AG09319 (cell line): ENCODE results near the gene GHRHR.

Source experiments
- DNase-seq: peaks from one replicate; pipeline ENCODE4 v3.0.0-alpha.2; 2010; ENCODE audit warnings: low read depth; ENCODE audit errors: extremely low read depth
- TF ChIP-seq, protein P1 (sequence below): IDR thresholded peaks from 2 replicates; pipeline ENCODE4 v1.5.1; 2011; ENCODE audit warnings: low read depth, mild to moderate bottlenecking, inconsistent platforms, low read length, moderate library complexity

Gene GHRHR

GRCh38 chr7:31020652-31021051, 56.9 kb downstream of the GHRHR start:
- TF ChIP-seq, protein P1, sequence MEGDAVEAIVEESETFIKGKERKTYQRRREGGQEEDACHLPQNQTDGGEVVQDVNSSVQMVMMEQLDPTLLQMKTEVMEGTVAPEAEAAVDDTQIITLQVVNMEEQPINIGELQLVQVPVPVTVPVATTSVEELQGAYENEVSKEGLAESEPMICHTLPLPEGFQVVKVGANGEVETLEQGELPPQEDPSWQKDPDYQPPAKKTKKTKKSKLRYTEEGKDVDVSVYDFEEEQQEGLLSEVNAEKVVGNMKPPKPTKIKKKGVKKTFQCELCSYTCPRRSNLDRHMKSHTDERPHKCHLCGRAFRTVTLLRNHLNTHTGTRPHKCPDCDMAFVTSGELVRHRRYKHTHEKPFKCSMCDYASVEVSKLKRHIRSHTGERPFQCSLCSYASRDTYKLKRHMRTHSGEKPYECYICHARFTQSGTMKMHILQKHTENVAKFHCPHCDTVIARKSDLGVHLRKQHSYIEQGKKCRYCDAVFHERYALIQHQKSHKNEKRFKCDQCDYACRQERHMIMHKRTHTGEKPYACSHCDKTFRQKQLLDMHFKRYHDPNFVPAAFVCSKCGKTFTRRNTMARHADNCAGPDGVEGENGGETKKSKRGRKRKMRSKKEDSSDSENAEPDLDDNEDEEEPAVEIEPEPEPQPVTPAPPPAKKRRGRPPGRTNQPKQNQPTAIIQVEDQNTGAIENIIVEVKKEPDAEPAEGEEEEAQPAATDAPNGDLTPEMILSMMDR: no peak
- no peak for DNase-seq

- TF ChIP-seq, protein P1: no peak
- no peak for DNase-seq
Observed at GRCh38 chr7:31022117-31022516, 58.4 kb downstream of the GHRHR start.

DNA sequence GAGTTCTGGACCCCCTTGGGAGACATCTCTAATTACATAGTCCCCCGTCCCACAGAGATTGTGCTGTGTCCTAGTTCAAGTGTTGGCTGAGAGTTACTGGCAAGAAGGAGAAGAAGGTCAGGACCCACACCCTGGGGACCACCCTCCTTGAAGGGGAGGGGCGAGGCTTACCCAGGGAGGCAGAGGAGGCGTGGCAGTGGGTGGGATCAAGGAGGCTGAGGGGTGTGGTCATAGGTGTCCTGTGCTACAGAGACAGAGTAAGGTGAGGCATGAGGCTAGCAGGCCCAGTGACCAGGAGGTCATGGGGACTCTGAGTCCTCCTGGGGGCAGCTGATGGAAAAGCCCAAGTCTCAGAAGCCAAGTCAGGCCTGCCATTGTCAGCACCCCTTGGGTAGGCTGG, 59.0 kb downstream of the GHRHR start:
- no peak for DNase-seq
- TF ChIP-seq, protein P1: no peak

- no peak for DNase-seq
- TF ChIP-seq, protein P1: no peak
Observed at GRCh38 chr7:31023877-31024276, 60.1 kb downstream of the GHRHR start.

- no peak for DNase-seq
- TF ChIP-seq, protein P1: no peak
Observed at GRCh38 chr7:31027161-31027965, 63.6 kb downstream of the GHRHR start.

GRCh38 chr7:31028006-31028405, 64.3 kb downstream of the GHRHR start:
- DNase-seq: no peak
- TF ChIP-seq, protein P1: no peak

DNA sequence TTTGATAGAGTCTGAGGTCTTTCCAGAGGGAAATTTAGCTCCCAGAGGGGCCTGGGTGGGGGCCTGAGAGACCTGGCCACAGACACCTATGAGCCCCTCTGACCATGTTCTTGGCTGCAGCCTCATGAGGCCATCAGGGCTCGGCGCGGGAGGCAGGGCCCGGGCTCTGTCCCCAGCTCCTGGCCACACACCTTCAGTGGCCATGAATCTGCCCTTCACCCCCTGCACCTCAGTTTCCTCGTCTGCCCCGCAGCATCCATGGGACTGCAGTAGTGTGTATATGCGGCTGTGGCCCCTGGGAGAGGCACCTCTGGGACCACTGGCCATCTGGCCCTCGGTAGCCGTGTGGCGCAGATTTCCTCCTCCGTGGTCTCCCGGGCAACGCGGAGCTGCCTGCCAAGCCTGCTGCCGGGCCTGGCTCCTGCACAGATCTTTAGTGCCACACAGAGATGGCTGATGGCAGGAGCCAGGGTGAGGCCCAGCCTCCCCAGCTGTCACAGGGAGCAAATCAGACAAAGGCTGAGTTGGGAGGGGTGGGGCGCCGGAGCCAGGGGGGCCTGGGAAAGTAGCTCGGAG, 64.8 kb downstream of the GHRHR start:
- TF ChIP-seq, protein P1: no peak
- no peak for DNase-seq
